H1 (cell line): ENCODE measurements around the gene RBCK1. TPM values are rescaled to one million over a fixed set of nuclear protein-coding genes. Genes with fewer than 3 reads are reported as not detected.

Source experiments
- CBX8 ChIP-seq: fragments of 300-800, 300-1000 bp; sonication (generic); IDR thresholded peaks from 2 replicates; pipeline ENCODE4 v1.7.1; 2016; ENCODE audit warnings: low read depth, low read length, borderline replicate concordance
- CHD7 ChIP-seq: fragments of 300-600 bp; sonication (generic); IDR thresholded peaks from 2 replicates; pipeline ENCODE4 v1.7.1; 2012; ENCODE audit warnings: low read length, moderate library complexity, mild to moderate bottlenecking, inconsistent platforms; ENCODE audit not compliant: insufficient replicate concordance
- CTCF ChIP-seq, 3 experiments: IDR thresholded peaks; 1 replicate in 2 of 3; 2 replicates in 1 of 3; pipeline versions ENCODE4 v1.5.1 to v1.6.1; 2011; ENCODE audit warnings: low read length in 3 of 3, mild to moderate bottlenecking in 3 of 3, inconsistent platforms in 2 of 3, low read depth in 1 of 3, moderate library complexity in 1 of 3; ENCODE audit not compliant: insufficient read depth in 1 of 3; ENCODE audit errors: control extremely low read depth in 1 of 3
- FOSL1 ChIP-seq: IDR thresholded peaks from 2 replicates; pipeline ENCODE4 v1.6.1; 2011; ENCODE audit warnings: mild to moderate bottlenecking, low read depth, low read length, moderate library complexity; ENCODE audit not compliant: insufficient read depth
- GTF2F1 ChIP-seq: IDR thresholded peaks from 2 replicates; pipeline ENCODE4 v1.6.1; 2012; ENCODE audit warnings: low read depth, low read length, improper control_type of control experiment, borderline replicate concordance
- POU5F1 ChIP-seq: IDR thresholded peaks from 2 replicates; pipeline ENCODE4 v1.6.1; 2011; ENCODE audit warnings: low read depth, mild to moderate bottlenecking, low read length, moderate library complexity
- SIRT6 ChIP-seq: IDR thresholded peaks from one replicate; pipeline ENCODE4 v1.7.1; 2012; ENCODE audit warnings: low read length, inconsistent platforms
- SUZ12 ChIP-seq: fragments of 200-600 bp; sonication (generic); IDR thresholded peaks from 2 replicates; pipeline ENCODE4 v1.6.1; 2012; ENCODE audit warnings: mild to moderate bottlenecking, inconsistent platforms, low read length, moderate library complexity, mixed read lengths
- polyA plus RNA-seq, 7 experiments: library from polyadenylated mRNA; depleted of rRNA in 3 of 7; stranded (reverse) in 5 of 7; unstranded in 2 of 7; fragments of >200 nt in 5 of 7; fragments of 200-250 nt in 2 of 7; gene quantifications; 1 replicate in 5 of 7; 2 replicates in 1 of 7; 4 replicates in 1 of 7; pipeline versions ENCODE4 v1.2.1 to v1.2.3, GENCODE V29; 2011 to 2013; ENCODE audit warnings: missing spikeins in 2 of 7, mixed read lengths in 2 of 7
- total RNA-seq: library from RNA; stranded (reverse); fragmentation: NEBNext Ultra II Directional; extraction: Animal tissue kit (Norgen Biotek cat#: 25700); gene quantifications from 2 replicates; pipeline ENCODE4 v1.2.1, GENCODE V29; 2021

RBCK1 gene
- total and polyA plus RNA-seq, 2 of the 8 experiments (the other 6 are each of a cell fraction or from before 2014, with no cell fraction given) = 43.1 to 54.7 TPM

DNA sequence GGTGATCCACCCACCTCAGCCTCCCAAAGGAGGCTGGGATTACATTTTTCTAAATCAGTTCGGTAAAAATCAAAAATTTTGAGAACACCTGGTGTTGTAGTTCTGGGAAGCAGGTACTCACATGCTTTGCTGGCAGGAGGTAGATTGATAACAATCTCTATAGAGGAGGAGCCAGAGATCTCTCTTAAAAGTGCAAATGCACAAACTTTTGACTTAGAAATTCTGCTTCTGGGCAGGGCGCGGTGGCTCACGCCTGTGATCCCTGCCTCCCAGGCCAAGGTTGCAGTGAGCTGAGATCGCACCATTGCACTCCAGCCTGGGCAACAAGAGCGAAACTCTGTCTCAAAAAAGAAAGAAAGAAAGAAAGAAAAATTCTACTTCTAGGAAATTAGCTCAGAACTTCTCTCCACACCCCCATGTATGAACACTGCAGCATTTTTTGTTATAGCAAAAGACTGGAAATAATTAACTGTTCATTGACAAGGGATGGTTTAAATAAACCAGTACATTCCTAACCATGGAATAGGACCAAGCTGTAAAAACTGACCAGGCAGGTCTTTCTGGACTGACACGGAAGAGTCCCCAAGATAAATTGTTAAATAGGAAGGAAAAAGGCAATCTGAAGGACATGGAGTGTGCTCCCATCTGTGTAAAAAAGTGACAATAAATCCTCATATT is 41.9 kb upstream of the RBCK1 start (continued):
- TF ChIP-seq CTCF (IDR thresholded peaks at IDR 0.05; ENCODE audit: control extremely low read depth in 1 of 3, insufficient read depth in 1 of 3, low read depth in 1 of 3, low read length in 3 of 3) (no peak), CHD7 (no peak), FOSL1 (no peak), CBX8 (no peak), GTF2F1 (no peak), SUZ12 (no peak), POU5F1 (no peak), SIRT6 (no peak)
- TF ChIP-seq, all 59 proteins: peak for 0
